ENCODE data around the gene CDK18.

DNA sequence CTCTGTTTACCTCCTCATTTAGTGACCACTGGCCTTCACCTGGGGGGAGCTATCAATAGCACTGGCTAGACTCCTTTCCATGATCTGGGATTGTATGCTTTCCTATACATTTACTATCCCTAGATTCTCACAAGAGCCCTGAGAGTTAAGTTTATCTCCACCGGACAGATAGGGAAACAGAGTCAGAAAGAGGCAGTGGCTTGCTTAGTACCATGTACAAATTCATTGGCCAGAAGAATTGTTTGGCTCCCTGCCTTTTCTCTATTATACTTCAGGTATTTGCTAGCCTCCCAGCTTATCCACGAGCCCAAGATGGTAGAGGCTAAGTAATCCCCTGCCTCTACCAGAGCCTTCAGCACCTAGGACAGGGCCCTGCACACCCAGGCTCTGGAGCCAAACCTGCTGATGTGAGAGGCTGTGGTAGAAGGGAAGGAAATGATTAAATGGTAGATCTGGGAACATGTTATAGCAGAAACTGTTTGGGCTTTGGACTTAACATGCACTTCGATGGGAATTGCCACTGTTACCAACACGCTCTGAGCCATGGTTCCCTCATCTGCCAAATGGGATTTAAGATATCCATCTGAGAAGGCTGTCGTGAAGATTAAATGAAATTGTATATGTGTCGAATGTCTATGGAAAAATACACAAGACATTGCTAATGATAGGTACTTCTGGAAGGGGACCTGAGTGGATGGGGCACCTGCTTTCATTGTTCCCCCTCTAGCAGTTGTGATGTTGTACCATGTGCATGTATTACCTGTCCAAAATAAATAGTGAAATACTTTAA is 45.5 kb upstream of the CDK18 start:
- TF ChIP-seq, protein P1, sequence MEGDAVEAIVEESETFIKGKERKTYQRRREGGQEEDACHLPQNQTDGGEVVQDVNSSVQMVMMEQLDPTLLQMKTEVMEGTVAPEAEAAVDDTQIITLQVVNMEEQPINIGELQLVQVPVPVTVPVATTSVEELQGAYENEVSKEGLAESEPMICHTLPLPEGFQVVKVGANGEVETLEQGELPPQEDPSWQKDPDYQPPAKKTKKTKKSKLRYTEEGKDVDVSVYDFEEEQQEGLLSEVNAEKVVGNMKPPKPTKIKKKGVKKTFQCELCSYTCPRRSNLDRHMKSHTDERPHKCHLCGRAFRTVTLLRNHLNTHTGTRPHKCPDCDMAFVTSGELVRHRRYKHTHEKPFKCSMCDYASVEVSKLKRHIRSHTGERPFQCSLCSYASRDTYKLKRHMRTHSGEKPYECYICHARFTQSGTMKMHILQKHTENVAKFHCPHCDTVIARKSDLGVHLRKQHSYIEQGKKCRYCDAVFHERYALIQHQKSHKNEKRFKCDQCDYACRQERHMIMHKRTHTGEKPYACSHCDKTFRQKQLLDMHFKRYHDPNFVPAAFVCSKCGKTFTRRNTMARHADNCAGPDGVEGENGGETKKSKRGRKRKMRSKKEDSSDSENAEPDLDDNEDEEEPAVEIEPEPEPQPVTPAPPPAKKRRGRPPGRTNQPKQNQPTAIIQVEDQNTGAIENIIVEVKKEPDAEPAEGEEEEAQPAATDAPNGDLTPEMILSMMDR (IDR thresholded peaks at IDR 0.05): no peak
- TF ChIP-seq POLR2A (IDR thresholded peaks at IDR 0.05): no peak

All from thyroid gland (tissue), 4 donors.